Fibroblast of lung (primary cell): ENCODE results near the gene PUSL1. TPM values are rescaled to one million over a fixed set of nuclear protein-coding genes. Genes with fewer than 3 reads are reported as not detected.

Experiments
- DNase-seq, 2 donors: peaks; one replicate each; pipeline versions ENCODE4 v3.0.0 to v3.0.0-alpha.2; 2010; ENCODE audit warnings: low read depth in 2 of 2
- H2AFZ ChIP-seq: 2 replicates; pipeline ENCODE4 v1.5.1; 2012; ENCODE audit warnings: low read length, control low read depth, inconsistent platforms
- H3K27ac ChIP-seq: 2 replicates; pipeline ENCODE4 v1.5.1; 2011; ENCODE audit warnings: low read length, control low read depth; ENCODE audit not compliant: insufficient read depth
- H3K27me3 ChIP-seq: 2 replicates; pipeline ENCODE4 v1.5.1; 2011; ENCODE audit warnings: mild to moderate bottlenecking, low read length; ENCODE audit not compliant: control insufficient read depth, insufficient read depth
- H3K36me3 ChIP-seq: 2 replicates; pipeline ENCODE4 v1.5.1; 2011; ENCODE audit warnings: low read length; ENCODE audit not compliant: control insufficient read depth, insufficient read depth
- H3K4me1 ChIP-seq: 2 replicates; pipeline ENCODE4 v1.5.1; 2011; ENCODE audit warnings: low read length; ENCODE audit not compliant: control insufficient read depth, insufficient read depth; ENCODE audit errors: extremely low read depth
- H3K4me2 ChIP-seq: 2 replicates; pipeline ENCODE4 v1.5.1; 2011; ENCODE audit warnings: low read length, control low read depth; ENCODE audit not compliant: insufficient read depth; ENCODE audit errors: extremely low read depth
- H3K4me3 ChIP-seq, 4 experiments: fragments of 200-600 bp in 1 of 4; sonication (generic) in 1 of 4; replicated peaks in 1 of 4; 2 replicates each; pipeline ENCODE4 v1.5.1; 2011 to 2016; ENCODE audit warnings: low read length in 4 of 4, low read depth in 3 of 4, mild to moderate bottlenecking in 3 of 4, control low read depth in 2 of 4, inconsistent platforms in 1 of 4, mixed read lengths in 1 of 4; ENCODE audit not compliant: insufficient read depth in 1 of 4; ENCODE audit errors: control extremely low read depth in 1 of 4
- H3K79me2 ChIP-seq: 2 replicates; pipeline ENCODE4 v1.5.1; 2012; ENCODE audit warnings: mild to moderate bottlenecking, low read length, inconsistent platforms; ENCODE audit not compliant: control insufficient read depth, insufficient read depth
- H3K9ac ChIP-seq: 2 replicates; pipeline ENCODE4 v1.5.1; 2011; ENCODE audit warnings: mild to moderate bottlenecking, low read length, control low read depth; ENCODE audit not compliant: insufficient read depth
- H3K9me3 ChIP-seq: 2 replicates; pipeline ENCODE4 v1.5.1; 2012; ENCODE audit warnings: low read depth, low read length; ENCODE audit not compliant: control insufficient read depth, insufficient read depth
- H4K20me1 ChIP-seq: 2 replicates; pipeline ENCODE4 v1.5.1; 2011; ENCODE audit warnings: low read length; ENCODE audit not compliant: control insufficient read depth, insufficient read depth; ENCODE audit errors: extremely low read depth
- CTCF ChIP-seq, 2 donors: IDR thresholded peaks in 1 of 2; conservative IDR thresholded peaks in 1 of 2; 1 replicate in 1 of 2; 2 replicates in 1 of 2; pipeline ENCODE4 v1.5.1; 2011 to 2012; ENCODE audit warnings: low read length in 2 of 2, control low read depth in 1 of 2, inconsistent platforms in 1 of 2, low read depth in 1 of 2, mild to moderate bottlenecking in 1 of 2
- EZH2 ChIP-seq: IDR thresholded peaks from 2 replicates; pipeline ENCODE4 v1.5.1; 2012; ENCODE audit warnings: low read length, control low read depth, mild to moderate bottlenecking; ENCODE audit errors: missing control alignments
- polyA plus RNA-seq, 2 donors: library from polyadenylated mRNA; depleted of rRNA in 1 of 2; stranded (reverse) in 1 of 2; unstranded in 1 of 2; fragments of >200 nt; gene quantifications; 2 replicates each; pipeline ENCODE4 v1.2.1, GENCODE V29; 2011 to 2012; ENCODE audit warnings: missing spikeins in 1 of 2
- total RNA-seq: library from RNA; depleted of rRNA; stranded (reverse); fragments of >200 nt; gene quantifications from 2 replicates; pipeline ENCODE4 v1.2.1, GENCODE V29; 2014

The PUSL1 gene
- total and polyA plus RNA-seq, 2 donors (not counting 1 experiment from before 2014, with no cell fraction given) = 7.1 to 12.7 TPM

- Histone ChIP-seq H4K20me1 (no peaks in the 10 kb centered on the region), H3K27me3 (no peaks in the 10 kb centered on the region), H2AFZ (no peak overlapping the region), H3K4me1 (peaks cover 32% of the 10 kb centered on the region), H3K9me3 (no peaks in the 10 kb centered on the region), H3K9ac (no peak overlapping the region), H3K36me3 (no peaks in the 10 kb centered on the region), H3K4me3 (peak overlapping the region in 2 of 4 experiments; percentile 5 to 98), H3K79me2 (peaks cover 27% of the 10 kb centered on the region), H3K4me2 (peak overlapping the region; percentile 77), H3K27ac (peak overlapping the region; percentile 96)
- peak; percentile 92 to 97 for DNase-seq
- TF ChIP-seq CTCF (conservative IDR thresholded peaks at IDR 0.05 in 1 of 2, IDR thresholded peaks at IDR 0.05 in 1 of 2; ENCODE audit: low read depth in 1 of 2, low read length in 2 of 2) = no peak
- no peak for TF ChIP-seq EZH2
Observed at GRCh38 chr1:1360506-1361169, 52.2 kb downstream of the PUSL1 start.

Other genes starting within 250 kb of the PUSL1 start
- not detected in 2 replicates for gene RNF223, start 234.3 kb upstream of the PUSL1 start, total RNA-seq
- gene RNF223, start 234.3 kb upstream of the PUSL1 start, polyA plus RNA-seq = not detected in 2 replicates
- 3.1 and 3.3 TPM in 2 replicates for gene C1orf159, start 192.5 kb upstream of the PUSL1 start, total RNA-seq
- gene C1orf159, start 192.5 kb upstream of the PUSL1 start, polyA plus RNA-seq = 2.6 and 3.4 TPM in 2 replicates
- gene TTLL10, start 134.7 kb upstream of the PUSL1 start, total RNA-seq = under 0.01 TPM in 1 of 2 replicates, not detected in the other
- not detected in 2 replicates for gene TTLL10, start 134.7 kb upstream of the PUSL1 start, polyA plus RNA-seq
- gene TNFRSF18, start 102.0 kb upstream of the PUSL1 start, total RNA-seq = 0.77 and 1.3 TPM in 2 replicates
- gene TNFRSF18, start 102.0 kb upstream of the PUSL1 start, polyA plus RNA-seq = 0.10 TPM in 1 of 2 replicates, not detected in the other
- gene TNFRSF4, start 94.4 kb upstream of the PUSL1 start, total RNA-seq = under 0.01 and 0.17 TPM in 2 replicates
- 0.05 TPM in 1 of 2 replicates, not detected in the other for gene TNFRSF4, start 94.4 kb upstream of the PUSL1 start, polyA plus RNA-seq
- gene SDF4, start 76.6 kb upstream of the PUSL1 start, total RNA-seq = 81.9 and 127 TPM in 2 replicates
- 133 and 180 TPM in 2 replicates for gene SDF4, start 76.6 kb upstream of the PUSL1 start, polyA plus RNA-seq
- gene B3GALT6, start 76.4 kb upstream of the PUSL1 start, total RNA-seq = 19.3 and 19.5 TPM in 2 replicates
- gene B3GALT6, start 76.4 kb upstream of the PUSL1 start, polyA plus RNA-seq = 15.7 and 17.9 TPM in 2 replicates
- 1.0 and 4.1 TPM in 2 replicates for gene C1QTNF12, start 61.9 kb upstream of the PUSL1 start, total RNA-seq
- gene C1QTNF12, start 61.9 kb upstream of the PUSL1 start, polyA plus RNA-seq = 0.27 and 0.60 TPM in 2 replicates
- gene UBE2J2, start 34.7 kb upstream of the PUSL1 start, total RNA-seq = 39.5 and 47.2 TPM in 2 replicates
- 32.3 and 50.9 TPM in 2 replicates for gene UBE2J2, start 34.7 kb upstream of the PUSL1 start, polyA plus RNA-seq
- 1.0 and 2.5 TPM in 2 replicates for gene SCNN1D, start 28.2 kb upstream of the PUSL1 start, total RNA-seq
- 0.44 TPM in 2 replicates for gene SCNN1D, start 28.2 kb upstream of the PUSL1 start, polyA plus RNA-seq
- gene ACAP3, start 667 bp upstream of the PUSL1 start, total RNA-seq = 34.7 and 50.9 TPM in 2 replicates
- 15.3 and 15.7 TPM in 2 replicates for gene ACAP3, start 667 bp upstream of the PUSL1 start, polyA plus RNA-seq
- 46.2 and 69.2 TPM in 2 replicates for gene INTS11, start 16.1 kb downstream of the PUSL1 start, total RNA-seq
- 44.1 and 73.0 TPM in 2 replicates for gene INTS11, start 16.1 kb downstream of the PUSL1 start, polyA plus RNA-seq
- 9.0 and 10.1 TPM in 2 replicates for gene CPTP, start 16.2 kb downstream of the PUSL1 start, total RNA-seq
- gene CPTP, start 16.2 kb downstream of the PUSL1 start, polyA plus RNA-seq = 6.0 and 6.2 TPM in 2 replicates
- gene TAS1R3, start 22.7 kb downstream of the PUSL1 start, total RNA-seq = 0.17 and 0.26 TPM in 2 replicates
- gene TAS1R3, start 22.7 kb downstream of the PUSL1 start, polyA plus RNA-seq = 0.01 and 0.02 TPM in 2 replicates
- gene DVL1, start 40.8 kb downstream of the PUSL1 start, total RNA-seq = 78.3 and 107 TPM in 2 replicates
- gene DVL1, start 40.8 kb downstream of the PUSL1 start, polyA plus RNA-seq = 9.1 and 12.5 TPM in 2 replicates
- 262 and 397 TPM in 2 replicates for gene MXRA8, start 50.0 kb downstream of the PUSL1 start, total RNA-seq
- 205 and 239 TPM in 2 replicates for gene MXRA8, start 50.0 kb downstream of the PUSL1 start, polyA plus RNA-seq
- gene AURKAIP1, start 66.6 kb downstream of the PUSL1 start, total RNA-seq = 83.2 and 85.2 TPM in 2 replicates
- 42.2 and 66.9 TPM in 2 replicates for gene AURKAIP1, start 66.6 kb downstream of the PUSL1 start, polyA plus RNA-seq
- gene CCNL2, start 90.7 kb downstream of the PUSL1 start, total RNA-seq = 87.1 and 102 TPM in 2 replicates
- gene CCNL2, start 90.7 kb downstream of the PUSL1 start, polyA plus RNA-seq = 70.5 and 116 TPM in 2 replicates
- 80.1 and 81.7 TPM in 2 replicates for gene MRPL20, start 98.7 kb downstream of the PUSL1 start, total RNA-seq
- gene MRPL20, start 98.7 kb downstream of the PUSL1 start, polyA plus RNA-seq = 150 and 188 TPM in 2 replicates
- gene ANKRD65, start 112.7 kb downstream of the PUSL1 start, total RNA-seq = 1.3 and 2.0 TPM in 2 replicates
- gene ANKRD65, start 112.7 kb downstream of the PUSL1 start, polyA plus RNA-seq = 0.84 and 1.9 TPM in 2 replicates
- 2.6 and 3.1 TPM in 2 replicates for gene VWA1, start 127.1 kb downstream of the PUSL1 start, total RNA-seq
- 1.7 and 2.5 TPM in 2 replicates for gene VWA1, start 127.1 kb downstream of the PUSL1 start, polyA plus RNA-seq
- under 0.01 and 0.17 TPM in 2 replicates for gene ATAD3C, start 141.1 kb downstream of the PUSL1 start, total RNA-seq
- gene ATAD3C, start 141.1 kb downstream of the PUSL1 start, polyA plus RNA-seq = not detected in 2 replicates
- 14.4 and 15.0 TPM in 2 replicates for gene ATAD3B, start 163.2 kb downstream of the PUSL1 start, total RNA-seq
- gene ATAD3B, start 163.2 kb downstream of the PUSL1 start, polyA plus RNA-seq = 7.0 and 11.6 TPM in 2 replicates
- gene ATAD3A, start 203.6 kb downstream of the PUSL1 start, total RNA-seq = 14.4 and 18.0 TPM in 2 replicates
- 12.5 and 19.8 TPM in 2 replicates for gene ATAD3A, start 203.6 kb downstream of the PUSL1 start, polyA plus RNA-seq
- 4.9 and 5.4 TPM in 2 replicates for gene TMEM240, start 232.0 kb downstream of the PUSL1 start, total RNA-seq
- 1.3 and 1.4 TPM in 2 replicates for gene TMEM240, start 232.0 kb downstream of the PUSL1 start, polyA plus RNA-seq